A673 (cell line): Measurements from ENCODE around the gene MCM10.

Experiments used
- EZH2 ChIP-seq: fragments of 200-600 bp; sonication (generic); IDR thresholded peaks from 2 replicates; pipeline ENCODE4 v1.6.1; 2017; ENCODE audit warnings: borderline replicate concordance, low read depth, mild to moderate bottlenecking, mixed read lengths, antibody characterized with exemption, low read length; ENCODE audit not compliant: poor library complexity, severe bottlenecking
- TF ChIP-seq, protein P1 (sequence below): fragments of 300-800, 200-600 bp; sonication (generic); conservative IDR thresholded peaks from 2 replicates; pipeline ENCODE4 v1.5.1; 2017; ENCODE audit warnings: low read depth, mild to moderate bottlenecking, antibody characterized with exemption, low read length, moderate library complexity, mixed read lengths

DNA sequence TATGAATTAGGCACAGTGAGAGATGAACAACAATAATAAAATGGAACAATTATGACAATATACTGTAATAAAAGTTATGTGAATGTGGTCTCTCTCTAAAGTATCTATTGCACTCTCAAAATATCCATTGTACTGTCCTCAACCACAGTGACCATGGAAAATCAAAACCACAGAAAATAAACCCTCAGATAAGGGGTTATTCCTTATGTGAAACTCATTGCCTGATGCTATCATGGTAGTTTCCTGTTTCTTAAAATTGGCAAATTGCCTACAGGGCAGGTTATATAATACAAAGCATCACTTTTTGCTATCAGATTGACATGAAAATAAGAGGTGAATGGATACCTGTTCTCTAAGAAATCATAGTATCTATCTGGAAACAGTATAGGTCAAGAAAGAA lies 3.8 kb downstream of the MCM10 start:
- TF ChIP-seq, protein P1, sequence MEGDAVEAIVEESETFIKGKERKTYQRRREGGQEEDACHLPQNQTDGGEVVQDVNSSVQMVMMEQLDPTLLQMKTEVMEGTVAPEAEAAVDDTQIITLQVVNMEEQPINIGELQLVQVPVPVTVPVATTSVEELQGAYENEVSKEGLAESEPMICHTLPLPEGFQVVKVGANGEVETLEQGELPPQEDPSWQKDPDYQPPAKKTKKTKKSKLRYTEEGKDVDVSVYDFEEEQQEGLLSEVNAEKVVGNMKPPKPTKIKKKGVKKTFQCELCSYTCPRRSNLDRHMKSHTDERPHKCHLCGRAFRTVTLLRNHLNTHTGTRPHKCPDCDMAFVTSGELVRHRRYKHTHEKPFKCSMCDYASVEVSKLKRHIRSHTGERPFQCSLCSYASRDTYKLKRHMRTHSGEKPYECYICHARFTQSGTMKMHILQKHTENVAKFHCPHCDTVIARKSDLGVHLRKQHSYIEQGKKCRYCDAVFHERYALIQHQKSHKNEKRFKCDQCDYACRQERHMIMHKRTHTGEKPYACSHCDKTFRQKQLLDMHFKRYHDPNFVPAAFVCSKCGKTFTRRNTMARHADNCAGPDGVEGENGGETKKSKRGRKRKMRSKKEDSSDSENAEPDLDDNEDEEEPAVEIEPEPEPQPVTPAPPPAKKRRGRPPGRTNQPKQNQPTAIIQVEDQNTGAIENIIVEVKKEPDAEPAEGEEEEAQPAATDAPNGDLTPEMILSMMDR: no peak
- no peak for TF ChIP-seq EZH2
